GM19238 (cell line): ENCODE data around the gene DBX2.
"Not testable (repeated sequence)": the region's sequence is repeated elsewhere in the genome, so short reads cannot be mapped to it uniquely, and the experiment has no call there.

Experiments
- DNase-seq: peaks from one replicate; pipeline ENCODE4 v3.0.0; 2011; ENCODE audit warnings: low spot score; ENCODE audit not compliant: insufficient read length

The DBX2 gene

GRCh38 chr12:45050751-45051571, at the start of gene DBX2:
Gene DBX2 (minus strand): TSS chr12:45051099. CDS start chr12:45050927, 172 bp downstream.
- DNase-seq, result no peak

DNA sequence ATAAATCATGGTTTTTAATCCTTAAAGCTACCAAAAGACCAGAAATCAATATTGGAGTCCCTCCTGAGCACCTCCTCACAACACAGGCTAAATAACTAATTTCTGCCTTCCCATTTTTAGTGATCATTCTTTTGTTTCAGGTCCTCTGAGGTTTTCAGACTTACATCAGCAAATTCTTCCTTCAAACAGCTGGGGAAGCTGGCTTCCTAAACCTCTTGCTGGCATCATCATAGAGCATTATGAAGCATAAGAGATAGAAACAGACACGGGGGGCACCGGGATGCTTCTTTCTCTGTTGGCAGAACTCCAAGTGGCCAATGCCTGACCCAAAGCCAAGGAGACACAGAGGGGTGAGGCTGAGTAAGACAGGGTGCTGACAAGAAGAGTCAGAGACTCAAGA, 47.9 kb upstream of the DBX2 start:
- DNase-seq, result no peak

DNA sequence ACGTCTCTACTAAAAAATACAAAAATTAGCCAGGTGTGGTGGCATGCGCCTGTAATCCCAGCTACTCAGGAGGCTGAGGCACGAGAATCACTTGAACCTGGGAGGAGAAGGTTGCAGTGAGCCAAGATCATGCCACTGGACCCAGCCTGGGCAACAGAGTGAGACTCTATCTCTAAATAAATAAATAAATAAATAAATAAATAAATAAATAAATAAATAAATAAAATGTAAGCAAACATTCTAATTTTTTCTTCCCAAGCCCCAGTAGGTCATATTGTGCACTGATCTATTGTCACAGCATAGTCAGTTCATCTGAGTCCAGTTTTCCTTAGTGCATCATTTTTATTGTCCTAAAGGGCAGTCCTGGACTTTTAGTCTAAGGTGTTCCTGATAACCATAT, 44.5 kb upstream of the DBX2 start:
- DNase-seq, result not testable (repeated sequence)

GRCh38 chr12:45093051-45093450, 42.2 kb upstream of the DBX2 start:
- no peak for DNase-seq

- no peak for DNase-seq
Observed at GRCh38 chr12:45089411-45090075, 38.6 kb upstream of the DBX2 start.

GRCh38 chr12:45088608-45089007, 37.7 kb upstream of the DBX2 start:
- no peak for DNase-seq

DNA sequence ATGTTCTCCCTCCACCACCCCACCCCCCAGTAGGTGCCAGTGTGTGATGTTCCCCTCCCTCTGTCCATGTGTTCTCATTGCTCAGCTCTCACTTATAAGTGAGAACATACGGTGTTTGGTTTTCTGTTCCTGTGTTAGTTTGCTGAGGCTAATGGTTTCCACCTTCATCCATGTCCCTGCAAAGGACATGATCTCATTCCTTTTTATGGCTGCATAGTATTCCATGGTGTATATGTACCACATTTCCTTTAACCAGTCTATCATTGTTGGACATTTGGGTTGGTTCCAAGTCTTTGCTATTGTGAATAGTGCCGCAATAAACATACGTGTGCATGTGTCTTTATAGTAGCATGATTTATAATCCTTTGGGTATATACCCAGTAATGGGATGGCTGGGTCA, 33.3 kb upstream of the DBX2 start:
- DNase-seq, result not testable (repeated sequence)

GRCh38 chr12:45077251-45077650, 26.4 kb upstream of the DBX2 start:
- DNase-seq, result no peak

GRCh38 chr12:45076417-45077026, 25.6 kb upstream of the DBX2 start:
- DNase-seq, result no peak

DNA sequence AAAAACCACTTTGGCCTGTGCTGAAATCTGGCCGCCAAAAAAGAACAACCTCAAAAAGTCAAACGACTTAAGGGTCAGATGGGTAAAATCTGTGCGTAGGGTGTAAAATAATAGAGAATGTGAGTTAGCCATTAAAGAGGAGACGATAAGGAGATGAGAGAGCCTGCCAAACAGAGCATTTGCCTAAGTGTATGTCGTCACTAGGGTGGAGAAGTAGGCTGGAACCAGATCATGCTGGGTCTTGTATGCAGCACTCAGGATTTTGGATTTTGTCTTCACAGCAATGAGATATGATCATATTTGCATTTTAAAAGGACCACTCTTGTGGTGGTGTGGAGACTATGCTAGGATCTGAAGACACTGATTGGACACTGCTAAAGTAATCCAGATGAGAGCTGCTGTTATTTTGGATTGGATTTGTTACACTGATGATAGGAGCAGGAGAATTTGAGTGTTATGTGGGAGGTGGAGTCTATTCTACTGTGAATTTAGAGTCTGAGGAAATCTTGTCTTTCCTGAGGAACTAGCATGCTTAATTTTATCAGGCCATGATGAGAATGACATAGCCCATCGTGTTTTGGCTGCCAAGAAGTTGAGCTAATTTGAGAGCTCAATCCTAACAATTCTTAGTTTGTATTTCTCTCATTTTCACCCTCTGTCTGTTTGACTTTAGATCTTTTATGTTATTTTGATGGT, 24.8 kb upstream of the DBX2 start:
- DNase-seq, result no peak

DNA sequence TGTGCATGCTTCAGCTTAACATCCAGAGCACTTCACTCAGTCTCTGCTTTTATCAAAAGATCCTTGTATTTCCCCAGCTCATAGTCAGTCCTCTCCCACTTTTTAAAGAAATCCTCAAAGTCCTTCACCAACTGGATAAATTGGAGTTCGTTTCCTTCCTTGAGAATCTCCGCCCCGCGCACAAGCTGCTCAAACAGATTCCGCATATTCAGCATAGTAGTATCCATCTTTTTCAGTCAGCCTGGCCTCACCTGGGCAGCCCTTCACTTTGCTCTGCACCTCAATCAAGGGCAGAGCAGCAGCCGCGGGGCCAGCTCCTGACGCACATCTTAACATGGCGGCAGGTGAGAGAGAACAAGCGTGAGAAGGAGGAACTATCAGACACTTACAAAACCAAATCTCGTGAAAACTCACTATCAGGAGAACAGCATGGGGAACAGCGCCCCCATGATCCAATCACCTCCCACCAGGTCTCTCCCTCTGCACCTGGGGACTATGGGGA, 14.3 kb upstream of the DBX2 start:
- DNase-seq, result no peak

DNA sequence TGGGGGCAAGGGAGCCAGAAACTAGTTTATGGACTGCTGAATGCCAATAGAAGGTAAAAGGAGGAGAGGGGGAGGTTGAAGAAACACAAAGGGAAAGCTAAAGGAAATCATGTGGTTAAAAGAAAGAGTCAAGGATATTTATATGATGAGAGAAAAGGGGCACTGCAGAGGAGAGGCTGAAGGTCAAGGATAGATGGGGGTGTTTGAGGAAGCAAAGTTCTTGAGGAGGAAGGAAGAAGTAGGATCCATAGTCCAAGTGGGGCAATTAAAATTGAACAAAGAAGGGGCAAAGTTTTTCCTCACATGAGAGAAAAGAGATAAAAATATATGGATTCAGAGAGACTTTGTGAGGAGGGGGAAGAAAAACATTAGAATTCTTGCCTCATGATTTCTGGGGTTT, 10.1 kb upstream of the DBX2 start:
- DNase-seq, result no peak

DNA sequence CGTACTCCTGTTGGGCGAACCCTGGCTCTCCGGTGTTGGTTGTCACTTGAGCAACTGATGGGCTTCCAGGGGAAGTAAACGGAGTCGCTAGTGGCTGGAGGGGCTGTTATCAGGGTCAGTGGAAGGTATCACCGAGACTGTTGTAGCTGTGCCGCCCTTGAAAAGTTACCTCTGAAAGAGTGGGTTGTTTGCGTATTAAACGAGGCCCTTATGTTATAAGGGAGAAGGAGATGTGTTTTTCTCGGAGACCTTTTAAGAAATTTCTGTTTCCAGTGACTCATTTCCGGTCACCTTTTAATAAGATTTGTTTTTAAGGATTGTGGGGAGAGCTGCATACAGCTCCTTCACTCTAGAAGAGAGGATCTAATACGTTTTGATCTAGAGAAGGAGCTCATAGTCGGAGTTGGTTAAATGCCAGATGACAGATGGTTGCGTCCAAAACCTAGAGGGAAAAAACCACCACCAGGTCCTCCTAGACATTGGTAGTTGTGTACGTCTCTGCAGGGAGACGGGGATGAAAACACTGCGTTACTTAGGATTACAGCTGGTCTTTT, 750 bp upstream of the DBX2 start:
- DNase-seq, result no peak

DNA sequence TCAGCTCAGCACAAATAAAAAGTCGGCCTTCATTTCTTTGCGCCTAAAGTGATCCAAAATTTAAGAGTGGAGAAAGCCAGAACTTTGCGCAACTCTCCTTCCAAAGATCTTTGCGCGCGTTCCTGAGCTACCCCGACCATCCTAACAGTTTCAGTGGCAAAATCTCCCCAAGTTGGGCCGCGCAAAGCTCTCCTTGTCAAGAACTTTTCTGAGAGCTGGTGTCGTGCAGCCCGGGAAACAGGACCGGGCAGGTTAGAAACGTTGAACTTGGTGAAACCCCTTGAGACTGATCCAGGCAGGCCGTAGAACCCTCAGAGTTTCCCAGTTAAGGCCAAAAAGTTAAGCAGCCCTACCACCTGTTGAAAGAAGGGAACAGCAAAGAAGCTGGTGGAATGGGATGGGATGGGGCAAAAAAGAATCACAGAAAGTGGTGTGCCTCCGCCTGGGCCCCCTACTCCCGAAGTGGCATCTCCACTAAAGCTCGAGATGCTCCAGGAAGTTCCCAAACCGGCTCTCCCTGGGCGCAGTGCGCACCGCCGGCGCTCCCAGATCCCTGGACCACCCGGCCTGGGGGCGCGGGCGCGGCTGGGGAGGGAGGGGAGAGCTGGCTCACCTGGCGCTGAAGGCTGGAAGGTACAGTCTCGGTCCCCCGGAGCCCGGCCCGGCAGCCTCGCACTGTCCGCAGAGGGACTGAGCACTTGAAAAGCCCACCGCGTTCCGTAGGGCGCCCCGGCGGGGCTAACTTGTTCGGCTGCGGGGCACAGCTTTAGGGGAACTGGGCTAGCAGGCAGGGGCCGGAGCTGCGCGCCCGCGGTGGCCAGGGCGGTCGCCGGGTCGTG, 768 bp downstream of the DBX2 start:
- no peak for DNase-seq

DNA sequence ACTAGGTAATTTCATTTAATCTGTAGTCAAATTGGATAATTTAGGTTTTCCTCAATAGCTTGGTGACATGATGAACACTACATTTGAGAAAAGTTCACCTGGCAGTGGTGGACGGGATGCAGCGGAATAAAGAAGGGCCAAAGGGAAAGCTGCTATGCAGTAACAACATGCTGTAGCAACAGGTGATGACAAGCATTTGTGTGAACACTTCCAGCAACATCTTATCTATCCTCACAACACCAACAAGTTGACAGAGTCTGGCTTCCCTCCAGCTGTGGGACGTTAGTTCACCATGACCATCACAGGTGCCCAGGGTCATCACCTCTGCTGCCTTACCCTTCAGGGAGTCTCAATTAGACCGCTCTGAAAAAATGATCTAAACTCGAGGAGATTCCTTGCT, 8.3 kb downstream of the DBX2 start:
- no peak for DNase-seq

DNA sequence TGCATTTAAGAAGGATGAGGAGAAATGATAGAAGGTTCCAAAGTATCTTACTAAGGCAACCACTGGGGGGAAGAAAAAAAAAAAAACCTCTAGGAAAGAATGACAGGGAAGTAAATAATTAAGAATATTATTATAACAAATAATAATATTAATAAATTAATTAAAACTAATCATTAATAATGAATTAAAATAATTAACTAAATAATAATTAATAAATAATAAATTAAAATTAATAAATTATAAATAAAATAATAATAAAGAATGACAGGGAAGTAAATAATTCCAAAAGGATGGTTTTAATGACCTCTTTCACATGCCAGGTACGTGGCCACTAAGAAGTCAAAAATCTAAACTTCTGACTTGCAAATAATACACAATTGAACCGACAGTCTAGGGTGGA, 9.9 kb downstream of the DBX2 start:
- no peak for DNase-seq

- no peak for DNase-seq
Observed at GRCh38 chr12:45039757-45040156, 11.1 kb downstream of the DBX2 start.

DNA sequence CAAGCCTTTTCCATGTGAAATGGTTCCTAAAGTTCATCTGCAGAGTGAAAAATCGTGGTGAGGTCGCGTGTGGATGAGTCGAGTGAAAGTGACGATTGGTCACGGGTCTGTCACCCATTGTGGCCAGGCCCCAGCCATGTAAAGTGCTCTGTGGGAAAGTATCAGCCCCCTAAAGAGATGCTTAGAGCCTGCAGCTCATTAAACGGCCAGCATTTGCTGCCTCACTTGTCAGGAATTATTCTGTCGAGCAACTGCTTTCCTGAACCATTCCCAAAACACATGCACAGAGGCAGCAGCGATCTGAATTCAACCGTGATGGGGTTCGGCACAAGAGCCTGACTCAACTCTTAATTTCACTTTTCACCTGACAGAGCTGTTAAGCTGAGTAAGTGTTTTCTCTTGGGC, 16.0 kb downstream of the DBX2 start:
- DNase-seq, result no peak

DNA sequence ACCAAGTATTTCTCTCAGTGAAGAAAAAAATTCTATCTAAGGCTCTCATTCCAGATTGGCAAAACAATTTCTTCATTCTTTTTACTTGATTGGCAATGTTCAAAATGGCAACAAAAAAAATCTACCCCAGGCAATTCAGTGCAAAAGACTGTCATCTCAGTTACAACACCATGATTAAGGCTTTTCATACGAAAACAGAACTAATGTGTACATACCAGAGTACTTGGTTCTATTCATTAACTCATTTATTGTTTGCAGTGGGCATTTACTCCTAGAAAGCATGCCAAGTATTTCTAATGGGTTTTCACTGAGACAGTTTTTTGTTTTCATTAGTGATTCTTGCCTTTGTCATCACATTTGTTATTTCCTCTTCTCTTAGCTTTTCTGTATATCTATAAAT, 33.0 kb downstream of the DBX2 start:
- DNase-seq, result no peak

DNA sequence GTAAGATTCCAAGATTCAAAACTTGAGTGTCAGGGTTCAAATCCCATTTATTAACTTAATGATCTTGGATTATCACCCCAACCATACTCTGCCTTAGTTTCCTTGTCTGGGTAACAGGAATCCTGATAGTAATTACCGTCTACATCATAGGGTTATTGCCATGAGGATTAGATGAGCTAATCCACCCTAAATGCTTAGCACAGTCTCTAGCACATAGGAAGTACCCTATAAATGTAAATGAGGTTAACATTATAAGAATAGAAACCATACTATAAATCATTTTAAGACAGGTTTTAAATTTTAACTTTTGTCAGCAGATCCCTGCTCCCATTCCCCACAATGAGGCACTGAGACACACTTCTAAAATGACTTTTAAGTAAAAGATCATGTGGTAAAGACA, 36.5 kb downstream of the DBX2 start:
- no peak for DNase-seq

- no peak for DNase-seq
Observed at GRCh38 chr12:45012749-45013148, 38.1 kb downstream of the DBX2 start.
